Endothelial cell of umbilical vein (primary cell): ENCODE data around the gene MYRIP. TPM values are rescaled to one million over a fixed set of nuclear protein-coding genes. Genes with fewer than 3 reads are reported as not detected.
A peak's percentile ranks its signal among the peaks of the same experiment; 100 is the strongest.

Experiments
- BruUV-seq: library from RNA; stranded (reverse); fragments of 400-500 nt; replicated peaks from 2 replicates; lab custom pipeline; 2021; lab: Mats Ljungman, UMichigan
- CTCF ChIA-PET: fragments of 300-600, 350-600 bp; sonication (Branson Sonifier 250); formaldehyde crosslinking; loops from one replicate; lab custom pipeline; 2021; ENCODE audit warnings: antibody characterized with exemption, inconsistent platforms; lab: Charles Lee
- POLR2A ChIA-PET: fragments of 300-600, 350-600 bp; sonication (Branson Sonifier 250); formaldehyde crosslinking; loops from one replicate; lab custom pipeline; 2021; ENCODE audit warnings: antibody characterized with exemption, inconsistent platforms; lab: Charles Lee
- DNase-seq: peaks from one replicate; pipeline ENCODE4 v3.0.0-alpha.2; 2011; ENCODE audit warnings: low read depth, low spot score
- FAIRE-seq: peaks from 2 replicates; lab custom pipeline; 2011; peaks lifted over from hg19 to GRCh38; lab: Jason Lieb, UNC
- H2AFZ ChIP-seq: 2 replicates; pipeline ENCODE4 v1.6.0; 2012; ENCODE audit warnings: low read depth, low read length, control low read depth, inconsistent platforms
- H3K27ac ChIP-seq: 2 replicates; pipeline ENCODE4 v1.5.1; 2011; ENCODE audit warnings: low read depth, mild to moderate bottlenecking, control low read depth, low read length, moderate library complexity; ENCODE audit not compliant: insufficient read depth
- H3K27me3 ChIP-seq, 2 experiments: 2 replicates each; pipeline versions ENCODE4 v1.6.0 to v1.6.1; 2011; ENCODE audit warnings: low read length in 2 of 2, mixed read lengths in 1 of 2; ENCODE audit not compliant: control insufficient read depth in 2 of 2, insufficient read depth in 2 of 2
- H3K36me3 ChIP-seq, 2 experiments: 2 replicates in 1 of 2; 3 replicates in 1 of 2; pipeline ENCODE4 v1.5.1; 2011; ENCODE audit warnings: low read length in 2 of 2, mild to moderate bottlenecking in 1 of 2, moderate library complexity in 1 of 2; ENCODE audit not compliant: control insufficient read depth in 2 of 2, insufficient read depth in 2 of 2; ENCODE audit errors: extremely low read depth in 1 of 2
- H3K4me1 ChIP-seq: 3 replicates; pipeline ENCODE4 v1.5.1; 2011; ENCODE audit warnings: mild to moderate bottlenecking, low read length; ENCODE audit not compliant: control insufficient read depth, insufficient read depth; ENCODE audit errors: extremely low read depth
- H3K4me2 ChIP-seq: 2 replicates; pipeline ENCODE4 v1.6.1; 2011; ENCODE audit warnings: low read length, control low read depth, mixed read lengths; ENCODE audit not compliant: insufficient read depth
- H3K4me3 ChIP-seq, 3 experiments: fragments of 200-600 bp in 1 of 3; sonication (generic), shearing (Covaris generic) in 1 of 3; replicated peaks in 1 of 3; 2 replicates each; pipeline ENCODE4 v1.5.1; 2011 to 2016; ENCODE audit warnings: control low read depth in 3 of 3, low read length in 3 of 3, mild to moderate bottlenecking in 2 of 3, inconsistent platforms in 1 of 3, low read depth in 1 of 3, moderate library complexity in 1 of 3; ENCODE audit not compliant: insufficient read depth in 1 of 3
- H3K79me2 ChIP-seq: 2 replicates; pipeline ENCODE4 v1.6.0; 2012; ENCODE audit warnings: low read length, inconsistent platforms; ENCODE audit not compliant: control insufficient read depth, insufficient read depth
- H3K9ac ChIP-seq: replicated peaks from 2 replicates; pipeline ENCODE3; 2011; ENCODE audit warnings: low read length, control low read depth; ENCODE audit not compliant: insufficient read depth; ENCODE audit errors: extremely low read depth
- H3K9me1 ChIP-seq: replicated peaks from 3 replicates; pipeline ENCODE4 v1.6.0; 2011; ENCODE audit warnings: mild to moderate bottlenecking, low read length; ENCODE audit not compliant: control insufficient read depth, insufficient read depth; ENCODE audit errors: extremely low read depth
- H3K9me3 ChIP-seq: replicated peaks from 2 replicates; pipeline ENCODE4 v1.5.1; 2012; ENCODE audit warnings: low read length, inconsistent platforms; ENCODE audit not compliant: control insufficient read depth, insufficient read depth
- H4K20me1 ChIP-seq: replicated peaks from 2 replicates; pipeline ENCODE3; 2011; ENCODE audit warnings: mild to moderate bottlenecking, low read length; ENCODE audit not compliant: control insufficient read depth, insufficient read depth; ENCODE audit errors: extremely low read depth
- FOS ChIP-seq: IDR thresholded peaks from 2 replicates; pipeline ENCODE4 v1.6.1; 2011; ENCODE audit warnings: mild to moderate bottlenecking, low read length, moderate library complexity, borderline replicate concordance; ENCODE audit not compliant: insufficient read depth
- JUN ChIP-seq: IDR thresholded peaks from 2 replicates; pipeline ENCODE4 v1.6.1; 2011; ENCODE audit warnings: borderline replicate concordance, low read depth; ENCODE audit not compliant: insufficient read length, insufficient read depth
- MYC ChIP-seq: IDR thresholded peaks from one replicate; pipeline ENCODE4 v1.6.1; 2011; ENCODE audit warnings: mild to moderate bottlenecking, low read depth, low read length
- POLR2A ChIP-seq: IDR thresholded peaks from 2 replicates; pipeline ENCODE4 v1.6.1; 2012; ENCODE audit warnings: low read depth, mild to moderate bottlenecking, control low read depth, low read length
- POLR2AphosphoS5 ChIP-seq: IDR thresholded peaks from 2 replicates; pipeline ENCODE4 v1.6.1; 2012; ENCODE audit warnings: low read depth, mild to moderate bottlenecking, control low read depth, low read length, moderate library complexity; ENCODE audit not compliant: insufficient read depth
- dilution Hi-C: fragments of 300-500 bp; cut with MboI; formaldehyde crosslinking; loops from one replicate; pipeline ENCODE4 v1.15.0; 2019; ENCODE audit warnings: low sequenced_read_pairs; ENCODE audit not compliant: extremely low pct_ligation_motif_present
- intact Hi-C: fragments of 100-400 bp; cut with micrococcal nuclease; formaldehyde crosslinking; loops from one replicate; pipeline ENCODE4 v1.10.0; 2022
- polyA plus RNA-seq, 4 experiments: library from polyadenylated mRNA; depleted of rRNA in 3 of 4; stranded (reverse) in 3 of 4; unstranded in 1 of 4; fragments of >200 nt; gene quantifications; 2 replicates each; pipeline versions ENCODE4 v1.2.1 to v1.2.3, GENCODE V29; 2011 to 2012; ENCODE audit warnings: missing spikeins in 1 of 4
- total RNA-seq: library from RNA; stranded (reverse); gene quantifications from 2 replicates; pipeline ENCODE4 v1.2.3, GENCODE V29; 2021
- TF ChIP-seq, protein P1 (sequence below): IDR thresholded peaks from 2 replicates; pipeline ENCODE4 v1.6.1; 2011; ENCODE audit not compliant: insufficient read depth, insufficient read length
- TF ChIP-seq, protein P2 (sequence below), 2 donors: IDR thresholded peaks; 1 replicate in 1 of 2; 2 replicates in 1 of 2; pipeline ENCODE4 v1.5.1; 2011; ENCODE audit warnings: low read length in 2 of 2, mild to moderate bottlenecking in 2 of 2, moderate library complexity in 2 of 2, control low read depth in 1 of 2, inconsistent platforms in 1 of 2, low read depth in 1 of 2; ENCODE audit not compliant: insufficient read depth in 1 of 2; ENCODE audit errors: extremely low read depth in 1 of 2

MYRIP gene
- total and polyA plus RNA-seq, 2 donors (not counting 3 experiments of a cell fraction or from before 2014, with no cell fraction given) = 6.7 to 11.9 TPM

DNA sequence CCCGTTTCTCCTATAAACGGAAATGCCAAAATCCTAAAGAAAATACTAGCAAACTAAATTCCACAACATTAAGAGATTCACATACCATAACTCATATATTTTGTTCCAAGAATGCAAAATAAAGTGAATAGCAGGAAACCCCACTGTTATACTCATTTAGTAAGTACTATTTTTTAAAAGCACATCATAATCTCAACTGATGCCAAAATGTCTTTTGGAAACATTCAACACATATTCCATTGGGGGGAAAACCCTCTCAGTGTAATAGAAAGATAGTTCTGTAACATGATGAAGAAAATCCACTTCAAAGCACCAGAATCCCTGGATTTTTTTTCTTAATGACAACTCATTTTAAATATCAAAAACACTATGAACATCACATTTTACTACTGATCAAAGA, 407.1 kb downstream of the MYRIP start:
- no peaks in the 10 kb centered on the region for H3K9me1 ChIP-seq
- no peaks in the 10 kb centered on the region for H3K9me3 ChIP-seq
- no TSS peak for BruUV-seq
- H3K4me3 ChIP-seq = no peak overlapping the region
- no peak overlapping the region for H3K4me2 ChIP-seq
- dilution Hi-C loops = no loop called here
- H2AFZ ChIP-seq = no peak overlapping the region
- no peak overlapping the region for H3K9ac ChIP-seq
- POLR2A ChIA-PET = no interaction called here
- CTCF ChIA-PET = interaction anchor here (0.7 kb wide), 1 partner anchor 24 kb away, joined by 3 read pairs; no protein-coding TSS in a partner anchor
- H3K36me3 ChIP-seq = peaks cover 0 to 3% of the 10 kb centered on the region in 2 experiments
- FAIRE-seq (no peak), DNase-seq (peak; percentile 20)
- H3K27ac ChIP-seq = no peak overlapping the region
- no peaks in the 10 kb centered on the region for H4K20me1 ChIP-seq
- no peaks in the 10 kb centered on the region for H3K79me2 ChIP-seq
- TF ChIP-seq MYC = no peak
- TF ChIP-seq, protein P1, sequence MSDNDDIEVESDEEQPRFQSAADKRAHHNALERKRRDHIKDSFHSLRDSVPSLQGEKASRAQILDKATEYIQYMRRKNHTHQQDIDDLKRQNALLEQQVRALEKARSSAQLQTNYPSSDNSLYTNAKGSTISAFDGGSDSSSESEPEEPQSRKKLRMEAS = no peak
- no peaks in the 10 kb centered on the region for H3K27me3 ChIP-seq
- peaks cover 10% of the 10 kb centered on the region for H3K4me1 ChIP-seq
- intact Hi-C loops = no loop called here

DNA sequence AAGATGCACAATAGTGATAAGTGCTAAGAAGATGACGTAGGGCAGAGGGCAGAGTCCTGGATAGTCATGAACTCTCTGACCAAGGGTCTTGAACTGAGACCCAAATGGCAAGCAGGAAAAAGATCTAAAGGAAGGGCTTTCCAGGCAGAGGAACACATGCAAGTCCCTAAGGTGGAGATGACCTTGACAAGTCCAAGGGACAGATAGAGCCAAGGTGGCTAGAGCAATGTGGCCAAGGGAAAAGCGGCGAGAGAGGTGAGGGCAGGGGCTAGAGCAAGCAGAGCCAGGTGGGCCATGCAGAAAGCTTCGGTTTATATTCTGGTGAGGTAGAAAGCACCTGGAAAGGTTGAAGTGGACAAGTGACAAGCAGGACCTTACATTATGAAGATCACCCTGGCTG, 414.4 kb downstream of the MYRIP start:
- H3K27me3 ChIP-seq = no peaks in the 10 kb centered on the region
- TF ChIP-seq JUN = no peak
- TF ChIP-seq FOS = no peak
- no peak for TF ChIP-seq POLR2AphosphoS5
- TF ChIP-seq, protein P2, sequence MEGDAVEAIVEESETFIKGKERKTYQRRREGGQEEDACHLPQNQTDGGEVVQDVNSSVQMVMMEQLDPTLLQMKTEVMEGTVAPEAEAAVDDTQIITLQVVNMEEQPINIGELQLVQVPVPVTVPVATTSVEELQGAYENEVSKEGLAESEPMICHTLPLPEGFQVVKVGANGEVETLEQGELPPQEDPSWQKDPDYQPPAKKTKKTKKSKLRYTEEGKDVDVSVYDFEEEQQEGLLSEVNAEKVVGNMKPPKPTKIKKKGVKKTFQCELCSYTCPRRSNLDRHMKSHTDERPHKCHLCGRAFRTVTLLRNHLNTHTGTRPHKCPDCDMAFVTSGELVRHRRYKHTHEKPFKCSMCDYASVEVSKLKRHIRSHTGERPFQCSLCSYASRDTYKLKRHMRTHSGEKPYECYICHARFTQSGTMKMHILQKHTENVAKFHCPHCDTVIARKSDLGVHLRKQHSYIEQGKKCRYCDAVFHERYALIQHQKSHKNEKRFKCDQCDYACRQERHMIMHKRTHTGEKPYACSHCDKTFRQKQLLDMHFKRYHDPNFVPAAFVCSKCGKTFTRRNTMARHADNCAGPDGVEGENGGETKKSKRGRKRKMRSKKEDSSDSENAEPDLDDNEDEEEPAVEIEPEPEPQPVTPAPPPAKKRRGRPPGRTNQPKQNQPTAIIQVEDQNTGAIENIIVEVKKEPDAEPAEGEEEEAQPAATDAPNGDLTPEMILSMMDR (IDR thresholded peaks at IDR 0.05; ENCODE audit: extremely low read depth in 1 of 2, insufficient read depth in 1 of 2, low read depth in 1 of 2, low read length in 2 of 2) = no peak
- no peak for TF ChIP-seq POLR2A
- DNase-seq (no peak), FAIRE-seq (no peak)
- H3K79me2 ChIP-seq = no peaks in the 10 kb centered on the region
- H2AFZ ChIP-seq = no peak overlapping the region
- no peak overlapping the region for H3K4me3 ChIP-seq
- no peaks in the 10 kb centered on the region for H3K9me1 ChIP-seq
- POLR2A ChIA-PET = no interaction called here
- CTCF ChIA-PET = interaction anchor here (1.5 kb wide), 1 partner anchor 9 kb away, joined by 7 read pairs; no protein-coding TSS in a partner anchor
- H3K9ac ChIP-seq = no peak overlapping the region
- H3K4me2 ChIP-seq = no peak overlapping the region
- H3K9me3 ChIP-seq = no peaks in the 10 kb centered on the region
- intact Hi-C loops (no loop called here), dilution Hi-C loops (no loop called here)
- no TSS peak for BruUV-seq
- no peak overlapping the region for H3K27ac ChIP-seq
- H3K4me1 ChIP-seq = no peaks in the 10 kb centered on the region
- H4K20me1 ChIP-seq = no peaks in the 10 kb centered on the region
- peaks cover 0 to 3% of the 10 kb centered on the region in 2 experiments for H3K36me3 ChIP-seq
